GM12864 (cell line): ENCODE data around the gene NECTIN3.

Experiments
- DNase-seq: peaks from one replicate; pipeline ENCODE4 v3.0.0-alpha.2; 2011; ENCODE audit warnings: low read depth
- H3K4me3 ChIP-seq: 2 replicates; pipeline ENCODE4 v1.5.1; 2011; ENCODE audit warnings: mild to moderate bottlenecking, low read depth, low read length, control low read depth
- CTCF ChIP-seq: IDR thresholded peaks from 2 replicates; pipeline ENCODE4 v1.5.1; 2011; ENCODE audit warnings: low read depth, mild to moderate bottlenecking, moderate library complexity, low read length, control low read depth, inconsistent platforms; ENCODE audit errors: missing control alignments

NECTIN3 gene

GRCh38 chr3:111035902-111036301, 35.7 kb upstream of the NECTIN3 start:
- no peak for TF ChIP-seq CTCF
- H3K4me3 ChIP-seq = no peak overlapping the region
- no peak for DNase-seq

- DNase-seq = no peak
- no peak for TF ChIP-seq CTCF
- H3K4me3 ChIP-seq = no peak overlapping the region
These were observed 30.7 kb upstream of the NECTIN3 start for GRCh38 chr3:111040959-111041358.

- no peak for DNase-seq
- no peak for TF ChIP-seq CTCF
- H3K4me3 ChIP-seq = no peak overlapping the region
These were observed 26.1 kb upstream of the NECTIN3 start for GRCh38 chr3:111045564-111045963.

- no peak for TF ChIP-seq CTCF
- DNase-seq = no peak
- no peak overlapping the region for H3K4me3 ChIP-seq
These were observed 24.6 kb upstream of the NECTIN3 start for GRCh38 chr3:111047042-111047441.

GRCh38 chr3:111047812-111048435, 23.7 kb upstream of the NECTIN3 start:
- H3K4me3 ChIP-seq = no peak overlapping the region
- DNase-seq = no peak
- no peak for TF ChIP-seq CTCF

- no peak for TF ChIP-seq CTCF
- DNase-seq = no peak
- H3K4me3 ChIP-seq = no peak overlapping the region
These were observed 20.3 kb upstream of the NECTIN3 start for GRCh38 chr3:111051354-111051753.

- no peak overlapping the region for H3K4me3 ChIP-seq
- DNase-seq = no peak
- no peak for TF ChIP-seq CTCF
These were observed 3.0 kb upstream of the NECTIN3 start for GRCh38 chr3:111068574-111068973.
